Measurements from ENCODE around the gene IRF3. TPM values are rescaled to one million over a fixed set of nuclear protein-coding genes. Genes with fewer than 3 reads are reported as not detected.

Gene IRF3
- total RNA-seq, 1 donor from 2014 or later: 29.5 TPM

GRCh38 chr19:49701271-49701786 lies 35.7 kb upstream of the IRF3 start:
- TF ChIP-seq EZH2phosphoT487 (IDR thresholded peaks at IDR 0.05) (no peak), EZH2 (IDR thresholded peaks at IDR 0.05) (no peak)
- TF ChIP-seq, protein P1, sequence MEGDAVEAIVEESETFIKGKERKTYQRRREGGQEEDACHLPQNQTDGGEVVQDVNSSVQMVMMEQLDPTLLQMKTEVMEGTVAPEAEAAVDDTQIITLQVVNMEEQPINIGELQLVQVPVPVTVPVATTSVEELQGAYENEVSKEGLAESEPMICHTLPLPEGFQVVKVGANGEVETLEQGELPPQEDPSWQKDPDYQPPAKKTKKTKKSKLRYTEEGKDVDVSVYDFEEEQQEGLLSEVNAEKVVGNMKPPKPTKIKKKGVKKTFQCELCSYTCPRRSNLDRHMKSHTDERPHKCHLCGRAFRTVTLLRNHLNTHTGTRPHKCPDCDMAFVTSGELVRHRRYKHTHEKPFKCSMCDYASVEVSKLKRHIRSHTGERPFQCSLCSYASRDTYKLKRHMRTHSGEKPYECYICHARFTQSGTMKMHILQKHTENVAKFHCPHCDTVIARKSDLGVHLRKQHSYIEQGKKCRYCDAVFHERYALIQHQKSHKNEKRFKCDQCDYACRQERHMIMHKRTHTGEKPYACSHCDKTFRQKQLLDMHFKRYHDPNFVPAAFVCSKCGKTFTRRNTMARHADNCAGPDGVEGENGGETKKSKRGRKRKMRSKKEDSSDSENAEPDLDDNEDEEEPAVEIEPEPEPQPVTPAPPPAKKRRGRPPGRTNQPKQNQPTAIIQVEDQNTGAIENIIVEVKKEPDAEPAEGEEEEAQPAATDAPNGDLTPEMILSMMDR (IDR thresholded peaks at IDR 0.05): no peak
- H3K36me3 Mint-ChIP-seq: peaks cover 18% of the 10 kb centered on the region
- no peak for DNase-seq (ENCODE audit: low spot score)
- H3K4me3 ChIP-seq: no peak overlapping the region
- no peak overlapping the region for H3K27ac Mint-ChIP-seq
- H3K9me3 Mint-ChIP-seq: no peaks in the 10 kb centered on the region
- H3K4me3 Mint-ChIP-seq: no peak overlapping the region
- no peak overlapping the region for H3K9ac ChIP-seq
- H3F3A ChIP-seq (ENCODE audit: low read depth): peaks cover 13% of the 10 kb centered on the region
- H3K4me1 Mint-ChIP-seq: no peaks in the 10 kb centered on the region
- H4K20me1 ChIP-seq (ENCODE audit: low read depth): no peaks in the 10 kb centered on the region
- no peaks in the 10 kb centered on the region for H3K4me1 ChIP-seq
- no peaks in the 10 kb centered on the region for H3K79me2 ChIP-seq (ENCODE audit: low read depth)
- peaks cover 7% of the 10 kb centered on the region for H3K27me3 Mint-ChIP-seq (ENCODE audit: insufficient read depth, low read depth)
- no peak overlapping the region for H3K4me2 ChIP-seq
- H3K27me3 ChIP-seq: no peaks in the 10 kb centered on the region
- H2AFZ ChIP-seq (replicated peaks): no peak overlapping the region
- H3K36me3 ChIP-seq: no peaks in the 10 kb centered on the region
- no peak overlapping the region for H3K27ac ChIP-seq
- no peaks in the 10 kb centered on the region for H3K9me3 ChIP-seq (ENCODE audit: low read depth)

- Mint-ChIP-seq H3K36me3 (peaks cover 15% of the 10 kb centered on the region), H3K27me3 (ENCODE audit: insufficient read depth, low read depth) (peaks cover 5% of the 10 kb centered on the region), H3K27ac (no peak overlapping the region), H3K9me3 (no peaks in the 10 kb centered on the region), H3K4me3 (no peak overlapping the region), H3K4me1 (no peaks in the 10 kb centered on the region)
- Histone ChIP-seq H3K9me3 (ENCODE audit: low read depth) (no peaks in the 10 kb centered on the region), H3K27me3 (no peaks in the 10 kb centered on the region), H3K36me3 (no peaks in the 10 kb centered on the region), H3K4me3 (no peak overlapping the region), H3K27ac (no peak overlapping the region), H3K79me2 (ENCODE audit: low read depth) (no peaks in the 10 kb centered on the region), H3F3A (ENCODE audit: low read depth) (peaks cover 13% of the 10 kb centered on the region), H2AFZ (replicated peaks) (no peak overlapping the region), H4K20me1 (ENCODE audit: low read depth) (no peaks in the 10 kb centered on the region), H3K9ac (no peak overlapping the region), H3K4me2 (no peak overlapping the region), H3K4me1 (no peaks in the 10 kb centered on the region)
- DNase-seq (ENCODE audit: low spot score): no peak
- no peak for TF ChIP-seq EZH2 (IDR thresholded peaks at IDR 0.05)
- no peak for TF ChIP-seq EZH2phosphoT487 (IDR thresholded peaks at IDR 0.05)
- TF ChIP-seq, protein P1 (IDR thresholded peaks at IDR 0.05): no peak
Observed at GRCh38 chr19:49700563-49700962, 34.9 kb upstream of the IRF3 start.

DNA sequence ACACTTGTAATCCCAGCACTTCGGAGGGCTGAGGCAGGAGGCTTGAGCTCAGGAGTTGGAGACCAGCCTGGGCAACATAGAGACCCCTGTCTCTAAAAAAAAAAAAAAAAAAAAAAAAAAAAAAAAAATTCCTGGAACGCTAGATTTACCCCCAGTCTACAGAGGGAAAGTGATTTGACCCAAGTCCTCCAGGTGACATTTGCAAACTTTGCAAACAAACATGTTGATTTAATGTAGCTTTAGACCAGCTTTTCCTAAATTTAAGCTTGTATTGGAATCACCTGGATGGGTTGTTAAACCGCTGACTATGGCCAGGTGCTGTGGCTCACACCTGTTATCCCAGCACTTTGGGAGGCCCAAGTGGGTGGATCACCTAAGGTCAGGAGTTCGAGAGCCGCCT lies 33.7 kb upstream of the IRF3 start:
- H3K27ac ChIP-seq: no peak overlapping the region
- Mint-ChIP-seq H3K4me1 (no peaks in the 10 kb centered on the region), H3K9me3 (no peaks in the 10 kb centered on the region), H3K4me3 (no peak overlapping the region), H3K36me3 (peaks cover 12% of the 10 kb centered on the region), H3K27ac (no peak overlapping the region), H3K27me3 (ENCODE audit: insufficient read depth, low read depth) (peaks cover 5% of the 10 kb centered on the region)
- TF ChIP-seq EZH2phosphoT487 (IDR thresholded peaks at IDR 0.05): no peak
- TF ChIP-seq, protein P1 (IDR thresholded peaks at IDR 0.05): no peak
- no peak for TF ChIP-seq EZH2 (IDR thresholded peaks at IDR 0.05)
- no peaks in the 10 kb centered on the region for H3K79me2 ChIP-seq (ENCODE audit: low read depth)
- H4K20me1 ChIP-seq (ENCODE audit: low read depth): no peaks in the 10 kb centered on the region
- H3K4me2 ChIP-seq: no peak overlapping the region
- H3K4me3 ChIP-seq: no peak overlapping the region
- H3K9ac ChIP-seq: no peak overlapping the region
- no peaks in the 10 kb centered on the region for H3K36me3 ChIP-seq
- no peaks in the 10 kb centered on the region for H3K4me1 ChIP-seq
- peaks cover 13% of the 10 kb centered on the region for H3F3A ChIP-seq (ENCODE audit: low read depth)
- no peaks in the 10 kb centered on the region for H3K9me3 ChIP-seq (ENCODE audit: low read depth)
- DNase-seq (ENCODE audit: low spot score): no peak
- no peak overlapping the region for H2AFZ ChIP-seq (replicated peaks)
- H3K27me3 ChIP-seq: no peaks in the 10 kb centered on the region
